Astrocyte (in vitro differentiated cells and primary cell): ENCODE measurements around the gene CCT4. TPM values are rescaled to one million over a fixed set of nuclear protein-coding genes. Genes with fewer than 3 reads are reported as not detected.
A peak's percentile ranks its signal among the peaks of the same experiment; 100 is the strongest.

ENCODE experiments used
- DNase-seq: peaks from one replicate; pipeline ENCODE4 v3.0.0-alpha.2; 2010; ENCODE audit warnings: low read depth
- FAIRE-seq: peaks from 2 replicates; lab custom pipeline; 2011; peaks lifted over from hg19 to GRCh38; lab: Jason Lieb, UNC
- H2AFZ ChIP-seq: 2 replicates; pipeline ENCODE4 v1.6.0; 2012; ENCODE audit warnings: low read depth, low read length, inconsistent platforms
- H3K27ac ChIP-seq: 2 replicates; pipeline ENCODE4 v1.5.1; 2011; ENCODE audit warnings: low read depth, low read length, inconsistent platforms
- H3K27me3 ChIP-seq: 2 replicates; pipeline ENCODE4 v1.6.0; 2011; ENCODE audit warnings: low read length, inconsistent platforms; ENCODE audit not compliant: insufficient read depth
- H3K36me3 ChIP-seq: 2 replicates; pipeline ENCODE4 v1.5.1; 2011; ENCODE audit warnings: low read length, inconsistent platforms; ENCODE audit not compliant: insufficient read depth
- H3K4me1 ChIP-seq: 2 replicates; pipeline ENCODE4 v1.5.1; 2011; ENCODE audit warnings: low read length, inconsistent platforms; ENCODE audit not compliant: insufficient read depth
- H3K4me2 ChIP-seq: 2 replicates; pipeline ENCODE4 v1.6.0; 2012; ENCODE audit warnings: low read length, inconsistent platforms
- H3K4me3 ChIP-seq: 2 replicates; pipeline ENCODE4 v1.5.1; 2011; ENCODE audit warnings: low read depth, mild to moderate bottlenecking, low read length, inconsistent platforms; ENCODE audit not compliant: insufficient read depth
- H3K79me2 ChIP-seq: 2 replicates; pipeline ENCODE4 v1.6.0; 2012; ENCODE audit warnings: mild to moderate bottlenecking, low read length, inconsistent platforms; ENCODE audit not compliant: insufficient read depth
- H3K9ac ChIP-seq: 2 replicates; pipeline ENCODE4 v1.6.0; 2012; ENCODE audit warnings: mild to moderate bottlenecking, low read length, inconsistent platforms
- H3K9me3 ChIP-seq: 2 replicates; pipeline ENCODE4 v1.5.1; 2012; ENCODE audit warnings: low read depth, mild to moderate bottlenecking, low read length, inconsistent platforms; ENCODE audit not compliant: insufficient read depth
- H4K20me1 ChIP-seq: 2 replicates; pipeline ENCODE4 v1.6.0; 2012; ENCODE audit warnings: low read length, inconsistent platforms; ENCODE audit not compliant: insufficient read depth
- H3K27ac Mint-ChIP-seq: one replicate; pipeline ENCODE4 v1.8.0; 2021; ENCODE audit warnings: mild to moderate bottlenecking, mixed read lengths; ENCODE audit not compliant: unreplicated experiment
- H3K27me3 Mint-ChIP-seq: one replicate; pipeline ENCODE4 v1.8.0; 2021; ENCODE audit warnings: low read depth, mixed read lengths; ENCODE audit not compliant: unreplicated experiment
- H3K36me3 Mint-ChIP-seq: one replicate; pipeline ENCODE4 v1.8.0; 2021; ENCODE audit warnings: low read depth, mixed read lengths; ENCODE audit not compliant: unreplicated experiment
- H3K4me1 Mint-ChIP-seq: one replicate; pipeline ENCODE4 v1.8.0; 2021; ENCODE audit warnings: low read depth, mixed read lengths; ENCODE audit not compliant: unreplicated experiment
- H3K4me3 Mint-ChIP-seq: one replicate; pipeline ENCODE4 v1.8.0; 2021; ENCODE audit warnings: mild to moderate bottlenecking, moderate library complexity, mixed read lengths; ENCODE audit not compliant: unreplicated experiment
- H3K9me3 Mint-ChIP-seq: one replicate; pipeline ENCODE4 v1.8.0; 2021; ENCODE audit warnings: mild to moderate bottlenecking, mixed read lengths; ENCODE audit not compliant: unreplicated experiment
- EZH2 ChIP-seq: IDR thresholded peaks from 2 replicates; pipeline ENCODE4 v1.6.1; 2012; ENCODE audit warnings: mild to moderate bottlenecking, low read length, inconsistent platforms; ENCODE audit not compliant: insufficient read depth
- total RNA-seq: library from RNA; stranded (reverse); gene quantifications from 2 replicates; pipeline ENCODE4 v1.2.1, GENCODE V29; 2021
- TF ChIP-seq, protein P1 (sequence below): IDR thresholded peaks from 2 replicates; pipeline ENCODE4 v1.5.1; 2011; ENCODE audit warnings: low read depth, mild to moderate bottlenecking, inconsistent platforms, low read length, moderate library complexity; ENCODE audit not compliant: insufficient read depth

The CCT4 gene
- total RNA-seq, 1 donor from 2014 or later: 220 TPM

DNA sequence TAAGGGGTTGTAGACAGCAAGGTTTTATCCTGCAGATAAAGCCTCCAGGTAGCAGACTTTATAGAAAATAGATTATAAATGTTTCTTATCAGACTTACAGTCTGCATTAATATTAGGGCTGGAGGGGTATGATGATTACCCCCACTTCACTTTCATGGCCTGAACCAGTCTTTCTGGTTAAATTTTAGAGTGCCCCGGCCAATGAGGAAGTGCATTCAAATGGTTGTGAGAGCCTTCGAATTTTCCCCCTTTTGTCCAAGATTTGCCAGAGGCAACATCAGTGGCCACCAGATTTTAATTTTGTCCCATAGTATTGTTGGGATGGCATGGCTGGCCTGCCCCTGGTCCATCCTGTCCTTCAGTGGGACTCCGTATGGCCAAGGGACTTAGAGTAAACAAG lies 48.6 kb upstream of the CCT4 start:
- H3K36me3 Mint-ChIP-seq: peaks cover 6% of the 10 kb centered on the region
- H3K27ac Mint-ChIP-seq: no peak overlapping the region
- no peak overlapping the region for H3K4me2 ChIP-seq
- H3K4me3 ChIP-seq: no peak overlapping the region
- H3K27me3 Mint-ChIP-seq: no peaks in the 10 kb centered on the region
- peaks cover 3% of the 10 kb centered on the region for H3K9me3 ChIP-seq
- no peaks in the 10 kb centered on the region for H3K79me2 ChIP-seq
- H2AFZ ChIP-seq: no peak overlapping the region
- H3K4me1 ChIP-seq: no peaks in the 10 kb centered on the region
- no peak overlapping the region for H3K4me3 Mint-ChIP-seq
- no peak overlapping the region for H3K27ac ChIP-seq
- H3K36me3 ChIP-seq: no peaks in the 10 kb centered on the region
- H3K4me1 Mint-ChIP-seq: no peaks in the 10 kb centered on the region
- no peak for FAIRE-seq
- no peaks in the 10 kb centered on the region for H4K20me1 ChIP-seq
- no peaks in the 10 kb centered on the region for H3K27me3 ChIP-seq
- H3K9ac ChIP-seq: no peak overlapping the region
- TF ChIP-seq EZH2: no peak
- TF ChIP-seq, protein P1, sequence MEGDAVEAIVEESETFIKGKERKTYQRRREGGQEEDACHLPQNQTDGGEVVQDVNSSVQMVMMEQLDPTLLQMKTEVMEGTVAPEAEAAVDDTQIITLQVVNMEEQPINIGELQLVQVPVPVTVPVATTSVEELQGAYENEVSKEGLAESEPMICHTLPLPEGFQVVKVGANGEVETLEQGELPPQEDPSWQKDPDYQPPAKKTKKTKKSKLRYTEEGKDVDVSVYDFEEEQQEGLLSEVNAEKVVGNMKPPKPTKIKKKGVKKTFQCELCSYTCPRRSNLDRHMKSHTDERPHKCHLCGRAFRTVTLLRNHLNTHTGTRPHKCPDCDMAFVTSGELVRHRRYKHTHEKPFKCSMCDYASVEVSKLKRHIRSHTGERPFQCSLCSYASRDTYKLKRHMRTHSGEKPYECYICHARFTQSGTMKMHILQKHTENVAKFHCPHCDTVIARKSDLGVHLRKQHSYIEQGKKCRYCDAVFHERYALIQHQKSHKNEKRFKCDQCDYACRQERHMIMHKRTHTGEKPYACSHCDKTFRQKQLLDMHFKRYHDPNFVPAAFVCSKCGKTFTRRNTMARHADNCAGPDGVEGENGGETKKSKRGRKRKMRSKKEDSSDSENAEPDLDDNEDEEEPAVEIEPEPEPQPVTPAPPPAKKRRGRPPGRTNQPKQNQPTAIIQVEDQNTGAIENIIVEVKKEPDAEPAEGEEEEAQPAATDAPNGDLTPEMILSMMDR: no peak
- no peak for DNase-seq
- peaks cover 5% of the 10 kb centered on the region for H3K9me3 Mint-ChIP-seq

- H3K36me3 ChIP-seq: no peaks in the 10 kb centered on the region
- no peak overlapping the region for H3K4me3 ChIP-seq
- no peaks in the 10 kb centered on the region for H3K27me3 Mint-ChIP-seq
- FAIRE-seq: no peak
- no peaks in the 10 kb centered on the region for H4K20me1 ChIP-seq
- H3K27me3 ChIP-seq: no peaks in the 10 kb centered on the region
- H3K9me3 ChIP-seq: peaks cover 3% of the 10 kb centered on the region
- H3K9me3 Mint-ChIP-seq: peaks cover 7% of the 10 kb centered on the region
- TF ChIP-seq, protein P1: no peak
- TF ChIP-seq EZH2: no peak
- H3K4me3 Mint-ChIP-seq: no peak overlapping the region
- no peak overlapping the region for H3K9ac ChIP-seq
- H3K79me2 ChIP-seq: no peaks in the 10 kb centered on the region
- H3K27ac ChIP-seq: peak overlapping the region; percentile 36
- no peak overlapping the region for H2AFZ ChIP-seq
- peak overlapping the region; percentile 80 for H3K27ac Mint-ChIP-seq
- H3K36me3 Mint-ChIP-seq: peaks cover 8% of the 10 kb centered on the region
- peaks cover 7% of the 10 kb centered on the region for H3K4me1 ChIP-seq
- peaks cover 8% of the 10 kb centered on the region for H3K4me1 Mint-ChIP-seq
- peak overlapping the region; percentile 18 for H3K4me2 ChIP-seq
- DNase-seq: peak; percentile 82
These were observed 40.5 kb upstream of the CCT4 start for GRCh38 chr2:61928826-61929461.
